CD8-positive, alpha-beta memory T cell (primary cell): ENCODE measurements around the gene EXOC2. TPM values are rescaled to one million over a fixed set of nuclear protein-coding genes. Genes with fewer than 3 reads are reported as not detected.

Experiments
- CTCF ChIA-PET: fragments of 350-600 bp; sonication (Branson Sonifier 250); formaldehyde crosslinking; loops from one replicate; lab custom pipeline; 2021; ENCODE audit warnings: antibody characterized with exemption; lab: Charles Lee
- POLR2A ChIA-PET: fragments of 350-600 bp; sonication (Branson Sonifier 250); formaldehyde crosslinking; loops from one replicate; lab custom pipeline; 2021; ENCODE audit warnings: antibody characterized with exemption; lab: Charles Lee
- DNase-seq, 5 donors: peaks; one replicate each; pipeline versions ENCODE4 v3.0.0 to v3.0.0-alpha.2; 2020 to 2022; ENCODE audit warnings: mixed read lengths in 1 of 5
- H3K27ac ChIP-seq: one replicate; pipeline ENCODE4 v1.7.0; 2013; ENCODE audit warnings: low read depth, mild to moderate bottlenecking, low read length, moderate library complexity
- H3K27me3 ChIP-seq: 2 replicates; pipeline ENCODE4 v1.7.0; 2013; ENCODE audit warnings: low read length, mild to moderate bottlenecking; ENCODE audit not compliant: insufficient read depth, poor library complexity, severe bottlenecking
- H3K36me3 ChIP-seq: 2 replicates; pipeline ENCODE4 v1.7.0; 2013; ENCODE audit warnings: mild to moderate bottlenecking, low read length, moderate library complexity; ENCODE audit not compliant: insufficient read depth
- H3K4me1 ChIP-seq: 2 replicates; pipeline ENCODE4 v1.7.0; 2013; ENCODE audit warnings: mild to moderate bottlenecking, low read length, moderate library complexity; ENCODE audit not compliant: insufficient read depth
- H3K4me3 ChIP-seq: 2 replicates; pipeline ENCODE4 v1.7.0; 2013; ENCODE audit warnings: mild to moderate bottlenecking, low read length
- H3K9me3 ChIP-seq: 2 replicates; pipeline ENCODE4 v1.7.0; 2013; ENCODE audit warnings: mild to moderate bottlenecking, low read length
- H3K27ac Mint-ChIP-seq, 8 donors: one replicate each; pipeline ENCODE4 v1.8.0; 2020 to 2021; ENCODE audit warnings: mixed read lengths in 8 of 8, mild to moderate bottlenecking in 6 of 8, inconsistent platforms in 3 of 8, moderate library complexity in 3 of 8
- H3K27me3 Mint-ChIP-seq, 2 donors: one replicate each; pipeline ENCODE4 v1.8.0; 2020 to 2021; ENCODE audit warnings: mixed read lengths in 2 of 2, mild to moderate bottlenecking in 1 of 2, moderate library complexity in 1 of 2
- H3K36me3 Mint-ChIP-seq, 3 donors: one replicate each; pipeline ENCODE4 v1.8.0; 2020 to 2021; ENCODE audit warnings: mixed read lengths in 3 of 3, inconsistent platforms in 1 of 3, mild to moderate bottlenecking in 1 of 3
- H3K4me1 Mint-ChIP-seq, 3 donors: one replicate each; pipeline ENCODE4 v1.8.0; 2020 to 2021; ENCODE audit warnings: mixed read lengths in 3 of 3, inconsistent platforms in 1 of 3, mild to moderate bottlenecking in 1 of 3
- H3K4me3 Mint-ChIP-seq, 7 donors: one replicate each; pipeline ENCODE4 v1.8.0; 2020 to 2021; ENCODE audit warnings: mixed read lengths in 7 of 7, mild to moderate bottlenecking in 6 of 7, moderate library complexity in 4 of 7, inconsistent platforms in 2 of 7
- H3K9me3 Mint-ChIP-seq, 5 donors: one replicate each; pipeline ENCODE4 v1.8.0; 2020 to 2022; ENCODE audit warnings: mixed read lengths in 5 of 5, mild to moderate bottlenecking in 3 of 5, moderate library complexity in 2 of 5, inconsistent platforms in 1 of 5
- polyA plus RNA-seq: library from polyadenylated mRNA; unstranded; fragments of 300-500 nt; fragmentation: Illumina TruSeq; gene quantifications from one replicate; pipeline ENCODE4 v1.2.3, GENCODE V29; 2021
- total RNA-seq, 2 experiments: library from RNA; stranded (reverse); gene quantifications; one replicate each; pipeline ENCODE4 v1.2.3, GENCODE V29; 2021

Gene EXOC2
- total and polyA plus RNA-seq, 3 experiments from 2014 or later = 41.5 to 44.6 (median 43.1) TPM

- Mint-ChIP-seq H3K27me3 (no peaks in the 10 kb centered on the region), H3K36me3 (peaks cover 0 to 16% (median 7%) of the 10 kb centered on the region in 3 donors), H3K4me3 (no peak overlapping the region), H3K27ac (peak overlapping the region in 1 of 8 donors; percentile 25), H3K4me1 (peaks cover 42 to 73% (median 70%) of the 10 kb centered on the region in 3 donors), H3K9me3 (no peaks in the 10 kb centered on the region)
- Histone ChIP-seq H3K36me3 (no peaks in the 10 kb centered on the region), H3K9me3 (no peaks in the 10 kb centered on the region), H3K4me1 (peaks cover 38% of the 10 kb centered on the region), H3K4me3 (no peak overlapping the region), H3K27me3 (no peaks in the 10 kb centered on the region), H3K27ac (no peak overlapping the region)
- ChIA-PET CTCF (no interaction called here), POLR2A (no interaction called here)
- no peak for DNase-seq
Measured at GRCh38 chr6:508614-509013, 184.3 kb downstream of the EXOC2 start.

- Histone ChIP-seq H3K27me3 (no peaks in the 10 kb centered on the region), H3K27ac (no peak overlapping the region), H3K4me3 (no peak overlapping the region), H3K4me1 (peaks cover 38% of the 10 kb centered on the region), H3K36me3 (no peaks in the 10 kb centered on the region), H3K9me3 (no peaks in the 10 kb centered on the region)
- ChIA-PET CTCF (no interaction called here), POLR2A (no interaction called here)
- Mint-ChIP-seq H3K27ac (no peak overlapping the region), H3K4me3 (no peak overlapping the region), H3K36me3 (peaks cover 0 to 12% (median 7%) of the 10 kb centered on the region in 3 donors), H3K4me1 (peaks cover 41 to 74% (median 69%) of the 10 kb centered on the region in 3 donors), H3K27me3 (no peaks in the 10 kb centered on the region), H3K9me3 (no peaks in the 10 kb centered on the region)
- no peak for DNase-seq
Measured at GRCh38 chr6:508006-508405, 184.9 kb downstream of the EXOC2 start.

DNA sequence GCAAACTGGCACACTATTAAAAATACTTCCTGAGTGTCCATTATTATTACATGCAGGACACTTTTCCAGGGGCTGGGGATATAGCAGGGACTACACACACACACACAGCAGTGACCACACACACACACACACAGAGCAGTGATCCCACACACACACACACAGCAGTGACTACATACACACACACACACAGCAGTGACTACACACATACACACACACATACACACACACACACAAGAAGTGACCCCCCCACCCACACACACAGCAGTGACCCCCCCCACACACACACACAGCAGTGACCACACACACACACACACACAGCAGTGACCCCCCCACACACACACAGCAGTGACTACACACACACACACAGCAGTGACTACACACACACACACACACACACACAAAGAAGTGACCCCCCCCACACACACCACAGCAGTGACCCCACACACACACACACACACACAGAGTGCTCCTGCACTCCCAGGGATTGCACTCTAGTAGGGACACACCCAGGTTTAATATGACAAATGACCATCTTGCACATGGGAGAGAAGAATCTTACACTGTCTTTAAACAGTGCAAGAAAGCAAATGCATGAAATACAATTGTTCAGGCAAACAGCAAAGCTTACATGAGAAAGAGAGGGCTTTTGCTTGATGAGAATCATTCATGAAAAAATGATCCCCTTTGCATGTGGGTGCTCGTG is 185.9 kb downstream of the EXOC2 start:
- Histone ChIP-seq H3K27ac (no peak overlapping the region), H3K4me1 (peaks cover 46% of the 10 kb centered on the region), H3K27me3 (no peaks in the 10 kb centered on the region), H3K36me3 (no peaks in the 10 kb centered on the region), H3K9me3 (no peaks in the 10 kb centered on the region), H3K4me3 (no peak overlapping the region)
- no peak for DNase-seq
- Mint-ChIP-seq H3K4me3 (no peak overlapping the region), H3K9me3 (no peaks in the 10 kb centered on the region), H3K36me3 (peaks cover 0 to 9% (median 7%) of the 10 kb centered on the region in 3 donors), H3K27me3 (no peaks in the 10 kb centered on the region), H3K27ac (peak overlapping the region in 2 of 8 donors; percentile 16 to 48), H3K4me1 (peaks cover 48 to 80% (median 74%) of the 10 kb centered on the region in 3 donors)
- CTCF ChIA-PET = no interaction called here
- POLR2A ChIA-PET = no interaction called here

DNA sequence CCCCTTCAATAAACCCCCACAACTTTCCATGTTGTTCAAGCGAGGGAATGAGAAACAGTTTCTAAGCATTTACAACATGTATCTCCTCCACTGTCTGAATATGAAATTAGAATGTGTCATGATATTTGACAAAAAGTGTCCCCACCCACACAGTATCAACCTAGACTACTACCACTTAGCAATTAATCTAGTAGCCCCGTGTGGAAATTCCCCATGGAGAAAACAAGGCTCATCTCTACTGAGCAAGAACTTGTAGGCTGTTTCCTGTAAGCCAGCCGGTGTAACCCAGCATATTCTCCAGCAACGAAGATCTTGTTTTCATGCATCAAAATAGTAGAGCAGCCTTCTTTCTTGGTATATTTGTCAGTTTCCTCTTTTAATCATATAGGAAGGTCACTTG is 186.4 kb downstream of the EXOC2 start:
- Mint-ChIP-seq H3K36me3 (peaks cover 0 to 6% (median 4%) of the 10 kb centered on the region in 3 donors), H3K27me3 (no peaks in the 10 kb centered on the region), H3K27ac (peak overlapping the region in 2 of 8 donors; percentile 11 to 48), H3K4me3 (no peak overlapping the region), H3K4me1 (peaks cover 50 to 80% (median 74%) of the 10 kb centered on the region in 3 donors), H3K9me3 (no peaks in the 10 kb centered on the region)
- ChIA-PET CTCF (no interaction called here), POLR2A (no interaction called here)
- Histone ChIP-seq H3K27ac (no peak overlapping the region), H3K4me3 (no peak overlapping the region), H3K36me3 (no peaks in the 10 kb centered on the region), H3K9me3 (no peaks in the 10 kb centered on the region), H3K4me1 (peaks cover 46% of the 10 kb centered on the region), H3K27me3 (no peaks in the 10 kb centered on the region)
- DNase-seq = no peak

DNA sequence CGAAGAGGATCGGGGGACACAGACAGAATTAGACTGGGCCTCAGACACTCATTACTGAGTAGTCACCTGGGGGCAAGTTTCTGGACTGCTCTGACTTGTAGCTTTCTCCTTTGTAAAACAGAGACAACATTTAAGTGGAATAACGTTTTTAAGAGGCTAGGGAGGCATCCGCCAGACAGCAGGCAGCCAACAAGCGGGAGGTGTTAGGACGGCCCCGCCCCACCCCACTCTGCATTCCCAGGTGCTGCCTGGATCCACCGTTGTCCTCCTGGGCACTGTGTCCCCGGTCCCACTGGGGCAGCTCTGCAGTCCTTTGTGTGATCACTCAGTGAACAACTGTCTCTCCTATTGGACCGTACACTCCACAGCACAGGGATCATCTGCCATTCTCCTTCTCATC is 187.6 kb downstream of the EXOC2 start:
- no peak overlapping the region for H3K27ac ChIP-seq
- Mint-ChIP-seq H3K4me1 (peaks cover 49 to 78% (median 72%) of the 10 kb centered on the region in 3 donors), H3K27ac (peak overlapping the region in 1 of 8 donors; percentile 32), H3K4me3 (no peak overlapping the region), H3K36me3 (peaks cover 0 to 6% (median 4%) of the 10 kb centered on the region in 3 donors), H3K9me3 (no peaks in the 10 kb centered on the region), H3K27me3 (no peaks in the 10 kb centered on the region)
- no peaks in the 10 kb centered on the region for H3K36me3 ChIP-seq
- H3K9me3 ChIP-seq = no peaks in the 10 kb centered on the region
- CTCF ChIA-PET = no interaction called here
- H3K4me1 ChIP-seq = peaks cover 42% of the 10 kb centered on the region
- POLR2A ChIA-PET = no interaction called here
- H3K4me3 ChIP-seq = no peak overlapping the region
- no peaks in the 10 kb centered on the region for H3K27me3 ChIP-seq
- no peak for DNase-seq

- Mint-ChIP-seq H3K36me3 (peaks cover 0 to 6% (median 4%) of the 10 kb centered on the region in 3 donors), H3K9me3 (no peaks in the 10 kb centered on the region), H3K4me1 (peaks cover 49 to 78% (median 72%) of the 10 kb centered on the region in 3 donors), H3K27ac (peak overlapping the region in 1 of 8 donors; percentile 32), H3K4me3 (no peak overlapping the region), H3K27me3 (no peaks in the 10 kb centered on the region)
- H3K4me1 ChIP-seq = peaks cover 41% of the 10 kb centered on the region
- no peak overlapping the region for H3K4me3 ChIP-seq
- CTCF ChIA-PET = interaction anchor here (1.2 kb wide), 1 partner anchor 30 kb away, joined by 3 read pairs; no protein-coding TSS in a partner anchor
- no peaks in the 10 kb centered on the region for H3K27me3 ChIP-seq
- no peaks in the 10 kb centered on the region for H3K9me3 ChIP-seq
- H3K27ac ChIP-seq = no peak overlapping the region
- no peaks in the 10 kb centered on the region for H3K36me3 ChIP-seq
- no peak for DNase-seq
- POLR2A ChIA-PET = interaction anchor here (0.6 kb wide), 1 partner anchor 240 kb away, joined by 3 read pairs; no protein-coding TSS in a partner anchor
Measured at GRCh38 chr6:504446-504980, 188.4 kb downstream of the EXOC2 start.

- H3K4me1 Mint-ChIP-seq = peaks cover 48 to 78% (median 72%) of the 10 kb centered on the region in 3 donors
- CTCF ChIA-PET = interaction anchor here (1.2 to 1.6 kb wide), 2 partner anchors 29 to 58 kb away, joined by 3 to 8 read pairs; no protein-coding TSS in a partner anchor
- POLR2A ChIA-PET = interaction anchor here (0.6 kb wide), 1 partner anchor 240 kb away, joined by 3 read pairs; no protein-coding TSS in a partner anchor
Measured at GRCh38 chr6:503610-504362, 189.2 kb downstream of the EXOC2 start.

More at GRCh38 chr6:503610-504362, 189.2 kb downstream of the EXOC2 start:
- H3K27me3 Mint-ChIP-seq = no peaks in the 10 kb centered on the region
- no peak overlapping the region for H3K27ac Mint-ChIP-seq
- no peak overlapping the region for H3K4me3 ChIP-seq
- H3K36me3 ChIP-seq = no peaks in the 10 kb centered on the region
- H3K4me1 ChIP-seq = peaks cover 41% of the 10 kb centered on the region
- H3K36me3 Mint-ChIP-seq = peaks cover 0 to 6% (median 4%) of the 10 kb centered on the region in 3 donors
- H3K27ac ChIP-seq = no peak overlapping the region
- peak overlapping the region in 1 of 7 donors; percentile 20 for H3K4me3 Mint-ChIP-seq
- DNase-seq = no peak
- no peaks in the 10 kb centered on the region for H3K9me3 Mint-ChIP-seq
- H3K9me3 ChIP-seq = no peaks in the 10 kb centered on the region
- no peaks in the 10 kb centered on the region for H3K27me3 ChIP-seq
